ENCODE data around the gene GPR63.

DNA sequence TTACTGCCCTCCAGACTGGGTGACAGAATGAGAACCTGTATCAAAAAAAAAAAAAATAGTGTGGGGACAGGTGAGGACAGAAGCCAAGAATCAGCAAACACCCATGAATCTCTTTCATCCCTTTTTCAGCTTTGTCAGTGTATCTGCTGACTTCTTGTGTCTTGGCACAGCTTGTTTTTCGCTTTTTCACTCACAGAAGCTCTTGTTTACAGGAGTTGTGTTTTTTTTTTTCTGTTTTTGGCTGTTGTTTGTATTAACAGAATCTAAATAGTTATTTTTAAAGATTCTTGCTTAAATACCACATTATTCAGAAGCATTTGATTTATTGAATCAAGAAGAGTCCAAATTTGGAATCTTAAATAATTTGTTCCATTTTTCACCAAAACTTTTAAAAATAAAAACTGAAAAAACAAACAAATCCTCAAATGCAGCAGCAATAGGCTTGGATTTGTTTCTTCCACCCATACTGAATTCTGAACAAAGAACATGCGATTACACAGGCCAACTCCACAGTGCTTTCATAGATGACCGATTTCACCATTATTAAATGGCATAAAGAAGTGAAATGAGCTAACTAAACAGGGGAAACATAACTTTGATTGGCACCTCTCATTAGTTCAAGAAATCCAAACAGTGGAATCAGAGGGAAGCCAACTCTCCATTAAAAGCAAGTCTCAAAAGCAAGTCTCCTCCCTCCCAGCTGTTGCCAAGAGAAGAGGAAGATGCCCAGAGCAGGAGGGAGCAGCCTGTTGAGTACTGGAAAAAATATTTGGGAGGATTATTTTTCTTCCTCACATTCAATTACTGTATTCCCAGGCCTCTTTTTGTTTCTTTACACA, 27.2 kb upstream of the GPR63 start:
- TF ChIP-seq NCOA1 (CRISPR knock-in tag; IDR thresholded peaks at IDR 0.05) (no peak), ZNF749 (CRISPR knock-in tag; IDR thresholded peaks at IDR 0.05; ENCODE audit: borderline replicate concordance) (no peak), ZZZ3 (CRISPR knock-in tag; IDR thresholded peaks at IDR 0.05; ENCODE audit: borderline replicate concordance) (no peak), ZNF224 (CRISPR knock-in tag; IDR thresholded peaks at IDR 0.05) (no peak), SRF (IDR thresholded peaks at IDR 0.05; ENCODE audit: low read depth, low read length) (no peak), JUN (CRISPR knock-in tag; IDR thresholded peaks at IDR 0.05) (no peak)
- TF ChIP-seq, protein P1, sequence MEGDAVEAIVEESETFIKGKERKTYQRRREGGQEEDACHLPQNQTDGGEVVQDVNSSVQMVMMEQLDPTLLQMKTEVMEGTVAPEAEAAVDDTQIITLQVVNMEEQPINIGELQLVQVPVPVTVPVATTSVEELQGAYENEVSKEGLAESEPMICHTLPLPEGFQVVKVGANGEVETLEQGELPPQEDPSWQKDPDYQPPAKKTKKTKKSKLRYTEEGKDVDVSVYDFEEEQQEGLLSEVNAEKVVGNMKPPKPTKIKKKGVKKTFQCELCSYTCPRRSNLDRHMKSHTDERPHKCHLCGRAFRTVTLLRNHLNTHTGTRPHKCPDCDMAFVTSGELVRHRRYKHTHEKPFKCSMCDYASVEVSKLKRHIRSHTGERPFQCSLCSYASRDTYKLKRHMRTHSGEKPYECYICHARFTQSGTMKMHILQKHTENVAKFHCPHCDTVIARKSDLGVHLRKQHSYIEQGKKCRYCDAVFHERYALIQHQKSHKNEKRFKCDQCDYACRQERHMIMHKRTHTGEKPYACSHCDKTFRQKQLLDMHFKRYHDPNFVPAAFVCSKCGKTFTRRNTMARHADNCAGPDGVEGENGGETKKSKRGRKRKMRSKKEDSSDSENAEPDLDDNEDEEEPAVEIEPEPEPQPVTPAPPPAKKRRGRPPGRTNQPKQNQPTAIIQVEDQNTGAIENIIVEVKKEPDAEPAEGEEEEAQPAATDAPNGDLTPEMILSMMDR (CRISPR knock-in tag; IDR thresholded peaks at IDR 0.05): no peak
